ENCODE measurements around the gene SAT2. TPM values are rescaled to one million over a fixed set of nuclear protein-coding genes. Genes with fewer than 3 reads are reported as not detected.
A peak's percentile ranks its signal among the peaks of the same experiment; 100 is the strongest.

The SAT2 gene
- total RNA-seq, 1 donor from 2014 or later = 135 TPM

DNA sequence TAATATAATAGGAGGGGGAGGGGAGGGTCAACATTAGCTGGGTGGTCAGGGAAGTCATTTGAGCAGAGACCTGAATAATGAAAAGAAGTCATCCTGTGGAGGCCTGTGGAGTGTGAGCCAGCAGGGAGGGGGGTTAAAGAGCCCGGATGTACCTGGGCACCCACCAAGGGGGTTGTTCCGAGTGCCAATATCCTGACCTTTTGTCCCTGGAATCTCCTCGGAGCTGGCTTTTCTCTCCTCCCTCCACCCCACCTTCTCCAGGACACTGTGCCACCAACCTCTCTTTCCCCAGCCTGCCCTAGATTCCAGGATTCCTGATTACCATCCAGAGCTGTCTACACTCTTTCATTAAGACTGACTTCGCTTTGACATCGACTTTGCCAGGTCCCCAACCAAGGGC, 8.5 kb upstream of the SAT2 start:
- no peak for DNase-seq (ENCODE audit: extremely low spot score, unreplicated experiment)
- Mint-ChIP-seq H3K36me3 (ENCODE audit: unreplicated experiment) (no peaks in the 10 kb centered on the region), H3K27ac (ENCODE audit: unreplicated experiment) (no peak overlapping the region), H3K4me1 (ENCODE audit: unreplicated experiment) (no peaks in the 10 kb centered on the region), H3K4me3 (ENCODE audit: unreplicated experiment) (no peak overlapping the region), H3K27me3 (ENCODE audit: unreplicated experiment) (peaks cover 8% of the 10 kb centered on the region), H3K9me3 (ENCODE audit: unreplicated experiment) (no peaks in the 10 kb centered on the region)
- TF ChIP-seq, protein P1, sequence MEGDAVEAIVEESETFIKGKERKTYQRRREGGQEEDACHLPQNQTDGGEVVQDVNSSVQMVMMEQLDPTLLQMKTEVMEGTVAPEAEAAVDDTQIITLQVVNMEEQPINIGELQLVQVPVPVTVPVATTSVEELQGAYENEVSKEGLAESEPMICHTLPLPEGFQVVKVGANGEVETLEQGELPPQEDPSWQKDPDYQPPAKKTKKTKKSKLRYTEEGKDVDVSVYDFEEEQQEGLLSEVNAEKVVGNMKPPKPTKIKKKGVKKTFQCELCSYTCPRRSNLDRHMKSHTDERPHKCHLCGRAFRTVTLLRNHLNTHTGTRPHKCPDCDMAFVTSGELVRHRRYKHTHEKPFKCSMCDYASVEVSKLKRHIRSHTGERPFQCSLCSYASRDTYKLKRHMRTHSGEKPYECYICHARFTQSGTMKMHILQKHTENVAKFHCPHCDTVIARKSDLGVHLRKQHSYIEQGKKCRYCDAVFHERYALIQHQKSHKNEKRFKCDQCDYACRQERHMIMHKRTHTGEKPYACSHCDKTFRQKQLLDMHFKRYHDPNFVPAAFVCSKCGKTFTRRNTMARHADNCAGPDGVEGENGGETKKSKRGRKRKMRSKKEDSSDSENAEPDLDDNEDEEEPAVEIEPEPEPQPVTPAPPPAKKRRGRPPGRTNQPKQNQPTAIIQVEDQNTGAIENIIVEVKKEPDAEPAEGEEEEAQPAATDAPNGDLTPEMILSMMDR (IDR thresholded peaks at IDR 0.05) = no peak

GRCh38 chr17:7634384-7634783, 6.8 kb upstream of the SAT2 start:
- Mint-ChIP-seq H3K9me3 (ENCODE audit: unreplicated experiment) (no peaks in the 10 kb centered on the region), H3K27me3 (ENCODE audit: unreplicated experiment) (peaks cover 3% of the 10 kb centered on the region), H3K36me3 (ENCODE audit: unreplicated experiment) (no peaks in the 10 kb centered on the region), H3K27ac (ENCODE audit: unreplicated experiment) (no peak overlapping the region), H3K4me3 (ENCODE audit: unreplicated experiment) (no peak overlapping the region), H3K4me1 (ENCODE audit: unreplicated experiment) (no peaks in the 10 kb centered on the region)
- TF ChIP-seq, protein P1 (IDR thresholded peaks at IDR 0.05) = peak; percentile 53
- no peak for DNase-seq (ENCODE audit: extremely low spot score, unreplicated experiment)

- no peak for DNase-seq (ENCODE audit: extremely low spot score, unreplicated experiment)
- TF ChIP-seq, protein P1 (IDR thresholded peaks at IDR 0.05) = no peak
- no peak overlapping the region for H3K4me3 Mint-ChIP-seq (ENCODE audit: unreplicated experiment)
- H3K36me3 Mint-ChIP-seq (ENCODE audit: unreplicated experiment) = no peaks in the 10 kb centered on the region
- H3K27me3 Mint-ChIP-seq (ENCODE audit: unreplicated experiment) = no peaks in the 10 kb centered on the region
- H3K27ac Mint-ChIP-seq (ENCODE audit: unreplicated experiment) = no peak overlapping the region
- no peaks in the 10 kb centered on the region for H3K4me1 Mint-ChIP-seq (ENCODE audit: unreplicated experiment)
- H3K9me3 Mint-ChIP-seq (ENCODE audit: unreplicated experiment) = no peaks in the 10 kb centered on the region
Observed at GRCh38 chr17:7633093-7633492, 5.5 kb upstream of the SAT2 start.

- no peaks in the 10 kb centered on the region for H3K36me3 Mint-ChIP-seq (ENCODE audit: unreplicated experiment)
- H3K27ac Mint-ChIP-seq (ENCODE audit: unreplicated experiment) = no peak overlapping the region
- no peaks in the 10 kb centered on the region for H3K27me3 Mint-ChIP-seq (ENCODE audit: unreplicated experiment)
- no peak for DNase-seq (ENCODE audit: extremely low spot score, unreplicated experiment)
- no peak overlapping the region for H3K4me3 Mint-ChIP-seq (ENCODE audit: unreplicated experiment)
- peaks cover 3% of the 10 kb centered on the region for H3K4me1 Mint-ChIP-seq (ENCODE audit: unreplicated experiment)
- H3K9me3 Mint-ChIP-seq (ENCODE audit: unreplicated experiment) = no peaks in the 10 kb centered on the region
- TF ChIP-seq, protein P1 (IDR thresholded peaks at IDR 0.05) = peak; percentile 61
Observed at GRCh38 chr17:7632492-7632894, 4.9 kb upstream of the SAT2 start.

DNA sequence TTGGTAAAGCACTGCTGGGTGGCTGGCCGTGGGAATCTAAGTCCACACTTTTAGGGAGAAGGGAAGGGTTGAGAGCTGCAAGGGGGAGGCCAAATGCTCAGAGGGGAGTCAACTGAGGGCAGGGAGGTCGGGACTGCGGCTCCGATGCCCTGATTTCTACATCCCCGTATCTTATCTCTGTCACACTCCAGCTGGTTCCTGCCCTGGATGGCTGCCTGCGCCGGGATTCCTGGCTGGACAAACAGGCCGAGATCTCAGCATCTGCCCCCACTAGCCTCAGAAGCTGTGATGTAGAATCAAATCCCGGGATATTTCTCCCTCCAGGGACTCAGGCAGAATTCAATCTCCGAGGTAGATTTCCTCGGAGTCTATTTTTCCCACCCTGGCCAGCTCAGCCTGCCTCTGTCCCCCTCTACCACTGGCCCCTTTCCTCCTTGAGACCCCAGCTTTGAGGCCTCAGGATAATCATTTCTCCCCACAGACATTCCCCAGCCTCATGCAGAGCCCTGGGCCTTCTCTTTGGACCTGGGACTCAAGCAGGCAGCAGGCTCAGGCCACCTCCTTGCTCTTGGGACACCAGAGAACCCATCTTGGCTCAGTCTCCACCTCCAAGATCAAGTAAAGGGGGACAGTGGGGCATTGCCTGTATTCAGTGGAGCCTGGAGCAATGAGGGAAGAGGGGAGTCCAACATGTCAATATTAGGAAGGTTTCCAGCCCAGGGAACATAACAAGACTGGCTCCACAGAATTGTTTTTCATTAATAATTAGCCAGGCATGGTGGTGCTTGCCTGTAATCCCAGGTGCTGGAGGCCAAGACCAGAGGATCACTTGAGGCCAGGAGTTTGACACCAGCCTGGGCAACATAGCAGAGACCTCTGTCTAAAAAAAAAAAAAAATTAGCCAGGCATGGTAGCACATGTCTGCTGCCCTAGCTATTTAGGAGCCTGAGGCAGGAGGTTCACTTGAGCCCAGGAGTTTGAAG, 4.1 kb upstream of the SAT2 start:
- no peaks in the 10 kb centered on the region for H3K9me3 Mint-ChIP-seq (ENCODE audit: unreplicated experiment)
- no peaks in the 10 kb centered on the region for H3K27me3 Mint-ChIP-seq (ENCODE audit: unreplicated experiment)

More for the DNA sequence above, 4.1 kb upstream of the SAT2 start:
- no peak for DNase-seq (ENCODE audit: extremely low spot score, unreplicated experiment)
- H3K4me1 Mint-ChIP-seq (ENCODE audit: unreplicated experiment) = peaks cover 6% of the 10 kb centered on the region
- H3K4me3 Mint-ChIP-seq (ENCODE audit: unreplicated experiment) = no peak overlapping the region
- peaks cover 3% of the 10 kb centered on the region for H3K36me3 Mint-ChIP-seq (ENCODE audit: unreplicated experiment)
- no peak overlapping the region for H3K27ac Mint-ChIP-seq (ENCODE audit: unreplicated experiment)
- TF ChIP-seq, protein P1 (IDR thresholded peaks at IDR 0.05) = no peak
